Upper lobe of right lung (tissue), 1 donor: ENCODE measurements around the gene C9orf85. TPM values are rescaled to one million over a fixed set of nuclear protein-coding genes. Genes with fewer than 3 reads are reported as not detected.

Experiments
- ATAC-seq: fragments of 200-7000 bp; cut with Tn5 transposase; one replicate; pipeline ENCODE4 v1.9.1; 2020; ENCODE audit warnings: mild to moderate bottlenecking, moderate library complexity
- DNase-seq: peaks from one replicate; pipeline ENCODE4 v3.0.0-alpha.2; 2020
- H3K27ac ChIP-seq: fragments of 200-600 bp; one replicate; pipeline ENCODE4 v1.8.0; 2022
- H3K27me3 ChIP-seq: fragments of 200-600 bp; one replicate; pipeline ENCODE4 v1.8.0; 2022; ENCODE audit warnings: mild to moderate bottlenecking
- H3K36me3 ChIP-seq: fragments of 200-600 bp; one replicate; pipeline ENCODE4 v1.8.0; 2022
- H3K4me1 ChIP-seq: fragments of 200-600 bp; one replicate; pipeline ENCODE4 v1.8.0; 2022
- H3K4me3 ChIP-seq: fragments of 200-600 bp; one replicate; pipeline ENCODE4 v1.8.0; 2022; ENCODE audit warnings: mild to moderate bottlenecking
- H3K9me3 ChIP-seq: fragments of 200-600 bp; one replicate; pipeline ENCODE4 v1.8.0; 2022
- intact Hi-C: fragments of 100-400 bp; cut with DNase I; formaldehyde crosslinking; loops from one replicate; pipeline ENCODE4 v1.11.0; 2022
- total RNA-seq: library from RNA; stranded (reverse); fragmentation: NEBNext Ultra II Directional; extraction: Animal tissue kit (Norgen Biotek cat#: 25700); gene quantifications from one replicate; pipeline ENCODE4 v1.2.1, GENCODE V29; 2021
- TF ChIP-seq, protein P1 (sequence below): fragments of 200-600 bp; IDR thresholded peaks from one replicate; pipeline ENCODE4 v1.8.0; 2022; ENCODE audit warnings: antibody characterized with exemption
- donor health status: DM: no; HTN: yes; CAD: no; lungs with severe emphysema.

The C9orf85 gene
- total RNA-seq, 1 donor from 2014 or later: 10.0 TPM

DNA sequence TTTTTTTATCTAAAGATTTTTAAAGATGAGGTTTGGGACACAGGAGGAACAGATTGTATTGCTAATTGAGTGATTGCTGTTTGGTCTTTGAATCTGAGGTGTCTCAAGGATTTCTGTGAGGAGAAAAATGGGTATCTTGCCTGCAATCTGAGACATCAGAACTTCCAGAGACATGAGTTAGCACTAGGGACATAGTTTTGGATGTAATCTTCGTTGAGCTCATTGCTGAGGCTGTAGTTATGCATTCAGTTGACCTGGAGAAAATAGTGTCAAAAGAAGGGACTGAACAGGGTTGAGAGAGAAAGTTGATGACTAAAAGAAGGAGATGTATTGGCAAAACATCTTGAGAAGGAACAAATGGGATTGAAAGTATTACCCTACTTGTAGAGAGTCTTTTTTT is 24.6 kb downstream of the C9orf85 start:
- H3K4me1 ChIP-seq: no peaks in the 10 kb centered on the region
- TF ChIP-seq, protein P1, sequence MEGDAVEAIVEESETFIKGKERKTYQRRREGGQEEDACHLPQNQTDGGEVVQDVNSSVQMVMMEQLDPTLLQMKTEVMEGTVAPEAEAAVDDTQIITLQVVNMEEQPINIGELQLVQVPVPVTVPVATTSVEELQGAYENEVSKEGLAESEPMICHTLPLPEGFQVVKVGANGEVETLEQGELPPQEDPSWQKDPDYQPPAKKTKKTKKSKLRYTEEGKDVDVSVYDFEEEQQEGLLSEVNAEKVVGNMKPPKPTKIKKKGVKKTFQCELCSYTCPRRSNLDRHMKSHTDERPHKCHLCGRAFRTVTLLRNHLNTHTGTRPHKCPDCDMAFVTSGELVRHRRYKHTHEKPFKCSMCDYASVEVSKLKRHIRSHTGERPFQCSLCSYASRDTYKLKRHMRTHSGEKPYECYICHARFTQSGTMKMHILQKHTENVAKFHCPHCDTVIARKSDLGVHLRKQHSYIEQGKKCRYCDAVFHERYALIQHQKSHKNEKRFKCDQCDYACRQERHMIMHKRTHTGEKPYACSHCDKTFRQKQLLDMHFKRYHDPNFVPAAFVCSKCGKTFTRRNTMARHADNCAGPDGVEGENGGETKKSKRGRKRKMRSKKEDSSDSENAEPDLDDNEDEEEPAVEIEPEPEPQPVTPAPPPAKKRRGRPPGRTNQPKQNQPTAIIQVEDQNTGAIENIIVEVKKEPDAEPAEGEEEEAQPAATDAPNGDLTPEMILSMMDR: no peak
- no peaks in the 10 kb centered on the region for H3K27me3 ChIP-seq
- no peak for ATAC-seq
- intact Hi-C loops: no loop called here
- no peak for DNase-seq
- H3K4me3 ChIP-seq: no peak overlapping the region
- H3K9me3 ChIP-seq: no peaks in the 10 kb centered on the region
- H3K27ac ChIP-seq: no peak overlapping the region
- H3K36me3 ChIP-seq: no peaks in the 10 kb centered on the region

DNA sequence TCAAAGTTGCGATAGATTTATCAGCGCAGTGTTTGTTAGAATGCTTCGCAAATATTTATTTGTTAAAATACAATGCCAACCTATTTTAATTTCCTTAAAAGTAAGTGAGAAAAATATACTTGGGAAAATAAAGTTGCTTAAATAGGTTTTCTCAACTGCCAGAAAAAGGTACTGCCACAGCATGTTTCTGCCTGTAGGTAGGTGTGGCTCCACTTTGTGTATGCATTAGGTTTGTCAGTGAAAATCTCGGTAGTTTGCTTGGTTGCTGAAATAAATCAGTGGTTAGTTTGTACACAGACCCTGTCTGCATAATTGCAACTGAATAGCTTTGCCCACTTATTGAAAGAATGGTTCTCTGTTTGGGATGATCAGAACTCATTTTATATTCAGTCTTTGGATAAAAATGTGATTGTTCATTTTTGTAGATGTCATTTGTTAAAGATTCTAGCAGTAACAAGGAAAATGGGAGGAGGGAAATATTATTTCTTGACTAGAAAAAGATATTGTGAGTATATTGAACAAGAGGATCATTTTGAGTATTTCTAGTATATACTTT is 25.7 kb downstream of the C9orf85 start:
- H3K4me1 ChIP-seq: no peaks in the 10 kb centered on the region
- intact Hi-C loops: no loop called here
- no peak overlapping the region for H3K27ac ChIP-seq
- H3K27me3 ChIP-seq: no peaks in the 10 kb centered on the region
- no peaks in the 10 kb centered on the region for H3K9me3 ChIP-seq
- no peak for ATAC-seq
- no peak for DNase-seq
- TF ChIP-seq, protein P1: no peak
- no peak overlapping the region for H3K4me3 ChIP-seq
- no peaks in the 10 kb centered on the region for H3K36me3 ChIP-seq

DNA sequence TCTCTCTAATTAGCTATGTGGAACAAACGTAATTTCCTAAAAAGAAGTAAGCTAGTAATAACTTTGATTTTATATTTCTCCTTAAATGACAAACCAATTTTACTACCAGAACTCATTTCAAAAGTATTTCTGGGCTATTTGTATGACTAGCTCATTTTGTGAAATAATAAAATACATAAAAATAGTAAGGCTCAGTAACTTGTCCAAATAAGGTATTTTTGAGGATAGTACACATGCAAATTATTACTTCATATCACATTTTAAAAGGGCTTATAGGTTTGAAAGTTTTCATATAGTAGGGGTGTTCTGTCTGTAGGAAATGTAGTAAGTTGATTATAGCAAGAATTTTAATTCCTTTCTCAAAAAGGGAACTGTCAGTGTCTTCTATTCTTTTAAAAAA is 26.5 kb downstream of the C9orf85 start:
- Histone ChIP-seq H3K4me1 (no peaks in the 10 kb centered on the region), H3K36me3 (no peaks in the 10 kb centered on the region), H3K27ac (no peak overlapping the region), H3K4me3 (no peak overlapping the region), H3K9me3 (no peaks in the 10 kb centered on the region), H3K27me3 (no peaks in the 10 kb centered on the region)
- TF ChIP-seq, protein P1: no peak
- intact Hi-C loops: no loop called here
- ATAC-seq: no peak
- no peak for DNase-seq

DNA sequence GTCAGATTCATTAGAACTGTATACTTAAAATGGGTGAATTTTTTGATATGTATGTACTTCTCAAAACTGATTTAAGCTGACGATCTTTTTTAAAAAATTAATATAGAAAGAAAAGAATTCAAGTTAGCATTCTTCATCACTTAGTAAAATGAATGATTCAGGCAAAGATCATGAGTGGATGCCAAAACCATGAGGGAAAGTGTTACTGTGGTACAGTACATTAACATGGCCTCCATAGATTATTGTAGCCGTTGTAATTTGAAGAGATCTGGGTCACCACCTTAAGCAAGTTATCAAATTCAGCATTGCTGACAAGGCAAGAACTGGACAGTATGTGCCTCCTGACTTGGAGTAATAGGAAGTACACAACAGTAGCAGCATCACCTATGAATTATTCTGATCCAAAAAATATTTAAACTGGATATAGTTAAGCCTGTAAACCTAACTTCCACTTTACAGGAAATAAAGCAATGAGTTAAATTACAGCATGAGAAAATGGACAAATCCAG is 29.7 kb downstream of the C9orf85 start:
- Histone ChIP-seq H3K4me1 (no peaks in the 10 kb centered on the region), H3K9me3 (no peaks in the 10 kb centered on the region), H3K27me3 (no peaks in the 10 kb centered on the region), H3K4me3 (no peak overlapping the region), H3K27ac (no peak overlapping the region), H3K36me3 (no peaks in the 10 kb centered on the region)
- DNase-seq (no peak), ATAC-seq (no peak)
- intact Hi-C loops: no loop called here
- TF ChIP-seq, protein P1: no peak

DNA sequence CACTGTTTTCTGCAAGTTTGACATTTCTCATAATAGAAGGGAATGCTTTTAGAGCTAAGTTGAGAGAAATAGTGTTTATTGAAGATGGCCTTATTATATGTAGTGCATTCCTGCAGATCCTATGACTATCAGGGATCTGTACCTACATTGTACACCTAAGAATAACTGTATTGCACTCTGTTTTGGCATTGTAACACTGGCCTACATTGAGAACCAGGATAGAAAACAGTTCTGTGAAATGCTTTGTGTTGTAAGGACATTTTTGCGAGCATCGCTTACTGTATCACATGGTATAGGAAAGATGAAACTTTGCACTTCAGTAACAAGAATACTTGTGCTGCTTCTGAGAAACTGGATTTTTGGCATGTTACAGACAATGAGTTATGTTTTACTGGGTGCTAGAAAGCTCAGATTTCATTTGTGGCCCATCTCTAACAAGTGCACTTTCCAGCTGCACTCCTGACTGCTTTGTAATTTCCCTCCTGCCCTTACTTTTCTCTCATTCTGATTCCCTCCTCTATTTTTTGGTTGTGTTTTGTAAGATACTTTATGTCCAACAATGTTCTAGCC is 30.6 kb downstream of the C9orf85 start:
- TF ChIP-seq, protein P1: no peak
- Histone ChIP-seq H3K27ac (no peak overlapping the region), H3K36me3 (no peaks in the 10 kb centered on the region), H3K4me1 (no peaks in the 10 kb centered on the region), H3K4me3 (no peak overlapping the region), H3K9me3 (no peaks in the 10 kb centered on the region), H3K27me3 (no peaks in the 10 kb centered on the region)
- intact Hi-C loops: no loop called here
- ATAC-seq: no peak
- DNase-seq: no peak
